NT2/D1 (cell line): Measurements from ENCODE around the gene INS.
"Not testable (repeated sequence)": the region's sequence is repeated elsewhere in the genome, so short reads cannot be mapped to it uniquely, and the experiment has no call there.

Experiments
- DNase-seq: peaks from one replicate; pipeline ENCODE4 v3.0.0-alpha.2; 2011; ENCODE audit warnings: low read depth, low spot score
- H3K27me3 ChIP-seq: 2 replicates; pipeline ENCODE4 v1.6.0; 2011; ENCODE audit warnings: mild to moderate bottlenecking; ENCODE audit not compliant: insufficient read length, insufficient read depth
- H3K36me3 ChIP-seq: 2 replicates; pipeline ENCODE4 v1.6.1; 2011; ENCODE audit warnings: mild to moderate bottlenecking, low read length, mixed read lengths; ENCODE audit not compliant: insufficient read depth, insufficient read length
- H3K4me1 ChIP-seq: 2 replicates; pipeline ENCODE4 v1.5.1; 2011; ENCODE audit not compliant: insufficient read depth, insufficient read length
- H3K4me3 ChIP-seq: 2 replicates; pipeline ENCODE4 v1.5.1; 2011; ENCODE audit warnings: low read depth; ENCODE audit not compliant: insufficient read length
- H3K9ac ChIP-seq: 2 replicates; pipeline ENCODE4 v1.6.0; 2011; ENCODE audit warnings: low read depth; ENCODE audit not compliant: insufficient read length
- H3K9me3 ChIP-seq: 2 replicates; pipeline ENCODE4 v1.5.1; 2011; ENCODE audit warnings: mild to moderate bottlenecking, low read length; ENCODE audit not compliant: insufficient read depth
- SUZ12 ChIP-seq: IDR thresholded peaks from 2 replicates; pipeline ENCODE4 v1.6.1; 2011; ENCODE audit not compliant: insufficient read length, insufficient read depth; ENCODE audit errors: extremely low read depth
- YY1 ChIP-seq: IDR thresholded peaks from 2 replicates; pipeline ENCODE4 v1.6.1; 2011; ENCODE audit not compliant: insufficient read length, insufficient read depth
- ZNF274 ChIP-seq: IDR thresholded peaks from 2 replicates; pipeline ENCODE4 v1.6.1; 2011; ENCODE audit warnings: mild to moderate bottlenecking, low read depth, low read length

INS gene

GRCh38 chr11:2196970-2197770, 36.2 kb upstream of the INS start:
- H3K4me1 ChIP-seq, result peaks cover 12% of the 10 kb centered on the region
- H3K27me3 ChIP-seq, result peaks cover 15% of the 10 kb centered on the region
- no peak for TF ChIP-seq YY1
- no peak for TF ChIP-seq ZNF274
- no peak for TF ChIP-seq SUZ12
- H3K9ac ChIP-seq, result peak overlapping the region; percentile 44
- DNase-seq, result peak; percentile 66
- no peaks in the 10 kb centered on the region for H3K9me3 ChIP-seq
- H3K36me3 ChIP-seq, result no peaks in the 10 kb centered on the region
- H3K4me3 ChIP-seq, result no peak overlapping the region

- H3K9ac ChIP-seq, result no peak overlapping the region
- no peak overlapping the region for H3K4me3 ChIP-seq
- H3K4me1 ChIP-seq, result peaks cover 12% of the 10 kb centered on the region
- peaks cover 15% of the 10 kb centered on the region for H3K27me3 ChIP-seq
- H3K36me3 ChIP-seq, result no peaks in the 10 kb centered on the region
- TF ChIP-seq YY1 (no peak), SUZ12 (no peak), ZNF274 (no peak)
- no peak for DNase-seq
- no peaks in the 10 kb centered on the region for H3K9me3 ChIP-seq
Observed at GRCh38 chr11:2195756-2196088, 34.7 kb upstream of the INS start.

- H3K27me3 ChIP-seq, result peaks cover 15% of the 10 kb centered on the region
- H3K36me3 ChIP-seq, result no peaks in the 10 kb centered on the region
- peak; percentile 39 for DNase-seq
- peak overlapping the region; percentile 47 for H3K9ac ChIP-seq
- H3K9me3 ChIP-seq, result no peaks in the 10 kb centered on the region
- H3K4me1 ChIP-seq, result peaks cover 12% of the 10 kb centered on the region
- TF ChIP-seq ZNF274, result no peak
- no peak for TF ChIP-seq SUZ12
- TF ChIP-seq YY1, result no peak
- no peak overlapping the region for H3K4me3 ChIP-seq
Observed at GRCh38 chr11:2194877-2195755, 34.1 kb upstream of the INS start.

- Histone ChIP-seq H3K9ac (peak overlapping the region; percentile 47), H3K27me3 (peaks cover 15% of the 10 kb centered on the region), H3K4me1 (peaks cover 12% of the 10 kb centered on the region)
- not testable (repeated sequence) for H3K36me3 ChIP-seq, H3K9me3 ChIP-seq, H3K4me3 ChIP-seq, DNase-seq
Observed at GRCh38 chr11:2193888-2194595, 33.0 kb upstream of the INS start.

GRCh38 chr11:2193099-2193887, 32.3 kb upstream of the INS start:
- Histone ChIP-seq H3K9me3 (no peaks in the 10 kb centered on the region), H3K4me3 (no peak overlapping the region), H3K36me3 (no peaks in the 10 kb centered on the region), H3K27me3 (peaks cover 15% of the 10 kb centered on the region), H3K4me1 (peaks cover 12% of the 10 kb centered on the region), H3K9ac (no peak overlapping the region)
- DNase-seq, result no peak
- TF ChIP-seq YY1 (no peak), ZNF274 (no peak), SUZ12 (no peak)

DNA sequence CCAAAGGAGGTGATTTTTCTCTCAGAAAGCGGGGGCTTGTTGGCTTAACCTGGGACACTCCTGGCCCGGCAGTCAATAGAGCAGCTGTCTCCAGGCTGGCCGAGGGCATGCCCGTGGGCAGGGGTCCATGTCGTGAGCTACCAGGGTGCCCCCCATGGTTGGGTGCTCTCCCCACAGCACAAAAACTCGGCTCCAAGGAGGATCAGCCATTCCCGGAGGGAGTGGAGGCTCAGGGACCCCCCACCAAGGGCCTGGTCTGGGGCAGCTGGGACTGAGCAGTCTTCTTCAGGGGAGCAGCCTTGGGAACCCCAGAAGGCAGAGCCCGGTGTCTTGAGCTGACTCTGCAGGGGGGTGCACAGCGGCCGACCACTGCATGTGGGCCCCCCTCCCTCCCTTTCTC, 31.4 kb upstream of the INS start:
- Histone ChIP-seq H3K4me3 (no peak overlapping the region), H3K27me3 (peaks cover 15% of the 10 kb centered on the region), H3K36me3 (no peaks in the 10 kb centered on the region), H3K9me3 (no peaks in the 10 kb centered on the region), H3K4me1 (peaks cover 12% of the 10 kb centered on the region), H3K9ac (no peak overlapping the region)
- no peak for DNase-seq
- TF ChIP-seq SUZ12 (no peak), YY1 (no peak), ZNF274 (no peak)
